HEK293 (cell line): ENCODE data around the gene IGFALS.

ENCODE experiments used
- CTCF ChIA-PET: fragments of 350-600 bp; formaldehyde crosslinking; extraction: SDS; loops from one replicate; lab custom pipeline; 2021; ENCODE audit warnings: antibody characterized with exemption; lab: Yijun Ruan, JAX
- POLR2A ChIA-PET: fragments of 300-600 bp; formaldehyde crosslinking; extraction: SDS; loops from one replicate; lab custom pipeline; 2020; ENCODE audit warnings: antibody characterized with exemption, inconsistent platforms; lab: Yijun Ruan, JAX
- H3K27ac ChIP-seq: fragments of 200-500 bp; sonication (Bioruptor generic); 2 replicates; pipeline ENCODE4 v1.5.1; 2014; ENCODE audit warnings: low read depth, low read length, control low read depth, inconsistent platforms; ENCODE audit errors: extremely low read depth
- H3K36me3 ChIP-seq, 2 experiments: fragments of 200-500 bp in 1 of 2; sonication (Bioruptor generic) in 1 of 2; 1 replicate in 1 of 2; 2 replicates in 1 of 2; pipeline ENCODE4 v1.5.1; 2014 to 2017; ENCODE audit warnings: inconsistent platforms in 2 of 2, low read length in 2 of 2; ENCODE audit not compliant: control insufficient read depth in 2 of 2, insufficient read depth in 1 of 2
- H3K4me1 ChIP-seq: fragments of 200-500 bp; sonication (Bioruptor generic); 2 replicates; pipeline ENCODE4 v1.5.1; 2014; ENCODE audit warnings: mild to moderate bottlenecking, low read length, inconsistent platforms; ENCODE audit not compliant: control insufficient read depth, insufficient read depth
- H3K4me3 ChIP-seq: 2 replicates; pipeline ENCODE4 v1.5.1; 2011; ENCODE audit warnings: low read depth, mild to moderate bottlenecking, control low read depth, low read length, moderate library complexity
- H3K9me3 ChIP-seq: fragments of 200-500 bp; sonication (Bioruptor generic); 2 replicates; pipeline ENCODE4 v1.5.1; 2014; ENCODE audit warnings: low read depth, low read length, inconsistent platforms; ENCODE audit not compliant: control insufficient read depth, insufficient read depth
- ATF2 ChIP-seq: fragments of 450-650 bp; formaldehyde crosslinking; IDR thresholded peaks from 2 replicates; pipeline ENCODE4 v1.5.1; 2016; ENCODE audit warnings: missing biosample characterization, missing genetic modification characterization, low read depth
- HOXA7 ChIP-seq: sonication (generic); formaldehyde crosslinking; IDR thresholded peaks from 2 replicates; pipeline ENCODE4 v1.8.1; 2022; ENCODE audit warnings: missing genetic modification reagents, borderline replicate concordance
- KLF10 ChIP-seq: fragments of 450-650 bp; IDR thresholded peaks from 2 replicates; pipeline ENCODE4 v1.5.1; 2018; ENCODE audit warnings: missing biosample characterization, mild to moderate bottlenecking, missing genetic modification characterization
- KLF9 ChIP-seq: fragments of 450-650 bp; formaldehyde crosslinking; IDR thresholded peaks from 2 replicates; pipeline ENCODE4 v1.5.1; 2016; ENCODE audit warnings: missing biosample characterization, missing genetic modification characterization, low read depth
- PRDM1 ChIP-seq: fragments of 450-650 bp; formaldehyde crosslinking; IDR thresholded peaks from 2 replicates; pipeline ENCODE4; 2016; ENCODE audit warnings: missing biosample characterization, missing genetic modification characterization
- ZBTB20 ChIP-seq: fragments of 450-650 bp; formaldehyde crosslinking; IDR thresholded peaks from 2 replicates; pipeline ENCODE4 v1.5.1; 2016; ENCODE audit warnings: missing biosample characterization, missing genetic modification characterization
- ZNF140 ChIP-seq: fragments of 450-650 bp; formaldehyde crosslinking; IDR thresholded peaks from 2 replicates; pipeline ENCODE4 v1.5.1; 2016; ENCODE audit warnings: missing biosample characterization, missing genetic modification characterization
- ZNF157 ChIP-seq: fragments of 450-650 bp; formaldehyde crosslinking; IDR thresholded peaks from 2 replicates; pipeline ENCODE4 v1.5.1; 2016; ENCODE audit warnings: missing biosample characterization, missing genetic modification characterization
- ZNF202 ChIP-seq: fragments of 450-650 bp; formaldehyde crosslinking; IDR thresholded peaks from 2 replicates; pipeline ENCODE4 v1.5.1; 2016; ENCODE audit warnings: missing biosample characterization, missing genetic modification characterization, borderline replicate concordance
- ZNF26 ChIP-seq: fragments of 450-650 bp; formaldehyde crosslinking; IDR thresholded peaks from 2 replicates; pipeline ENCODE4 v1.5.1; 2016; ENCODE audit warnings: missing biosample characterization, missing genetic modification characterization
- ZNF292 ChIP-seq: fragments of 450-650 bp; formaldehyde crosslinking; IDR thresholded peaks from 2 replicates; pipeline ENCODE4 v1.5.1; 2016; ENCODE audit warnings: low read depth, missing biosample characterization, missing genetic modification characterization, borderline replicate concordance
- ZNF311 ChIP-seq: fragments of 450-650 bp; formaldehyde crosslinking; IDR thresholded peaks from 2 replicates; pipeline ENCODE4 v1.5.1; 2017; ENCODE audit warnings: missing biosample characterization, missing genetic modification characterization, borderline replicate concordance
- ZNF324 ChIP-seq: fragments of 450-650 bp; formaldehyde crosslinking; IDR thresholded peaks from 2 replicates; pipeline ENCODE4 v1.5.1; 2016; ENCODE audit warnings: missing biosample characterization, missing genetic modification characterization
- ZNF362 ChIP-seq: fragments of 450-650 bp; formaldehyde crosslinking; IDR thresholded peaks from 2 replicates; pipeline ENCODE4 v1.5.1; 2016; ENCODE audit warnings: missing biosample characterization, missing genetic modification characterization
- ZNF37A ChIP-seq: fragments of 450-650 bp; IDR thresholded peaks from 2 replicates; pipeline ENCODE4 v1.5.1; 2018; ENCODE audit warnings: missing biosample characterization, missing genetic modification characterization
- ZNF416 ChIP-seq: fragments of 450-650 bp; formaldehyde crosslinking; IDR thresholded peaks from 2 replicates; pipeline ENCODE4 v1.5.1; 2016; ENCODE audit warnings: missing biosample characterization, missing genetic modification characterization
- ZNF423 ChIP-seq: fragments of 450-650 bp; formaldehyde crosslinking; IDR thresholded peaks from 2 replicates; pipeline ENCODE4 v1.5.1; 2016; ENCODE audit warnings: missing biosample characterization, missing genetic modification characterization
- ZNF501 ChIP-seq: fragments of 450-650 bp; formaldehyde crosslinking; IDR thresholded peaks from 2 replicates; pipeline ENCODE4 v1.5.1; 2016; ENCODE audit warnings: missing biosample characterization, missing genetic modification characterization
- ZNF513 ChIP-seq: fragments of 450-650 bp; IDR thresholded peaks from 2 replicates; pipeline ENCODE4 v1.5.1; 2018; ENCODE audit warnings: missing biosample characterization, missing genetic modification characterization
- ZNF580 ChIP-seq: fragments of 450-650 bp; formaldehyde crosslinking; IDR thresholded peaks from 2 replicates; pipeline ENCODE4 v1.5.1; 2016; ENCODE audit warnings: missing biosample characterization, missing genetic modification characterization
- ZNF629 ChIP-seq: fragments of 450-650 bp; formaldehyde crosslinking; IDR thresholded peaks from 2 replicates; pipeline ENCODE4 v1.5.1; 2017; ENCODE audit warnings: missing biosample characterization, missing genetic modification characterization
- ZNF664 ChIP-seq: fragments of 450-650 bp; formaldehyde crosslinking; IDR thresholded peaks from 2 replicates; pipeline ENCODE4 v1.5.1; 2016; ENCODE audit warnings: missing biosample characterization, missing genetic modification characterization
- ZNF776 ChIP-seq: fragments of 450-650 bp; formaldehyde crosslinking; IDR thresholded peaks from 2 replicates; pipeline ENCODE4 v1.5.0; 2017; ENCODE audit warnings: missing biosample characterization, missing genetic modification characterization, borderline replicate concordance

The IGFALS gene

GRCh38 chr16:1762196-1762878 lies 31.2 kb downstream of the IGFALS start:
- POLR2A ChIA-PET, result no interaction called here
- peaks cover 0 to 88% of the 10 kb centered on the region in 2 experiments; a peak in 1 of 3 replicates for H3K36me3 ChIP-seq
- H3K27ac ChIP-seq, result no peak overlapping the region
- TF ChIP-seq ZNF324 (tag by site-specific recombination), result no peak
- no peak for TF ChIP-seq ZNF776 (tag by site-specific recombination)
- TF ChIP-seq ZNF664 (tag by site-specific recombination), result no peak
- no peak for TF ChIP-seq ZNF26 (tag by site-specific recombination)
- no peak for TF ChIP-seq ZNF513 (tag by site-specific recombination)
- TF ChIP-seq ZNF423, result no peak
- TF ChIP-seq, all 188 proteins: peak for 0
- H3K4me3 ChIP-seq, result no peak overlapping the region
- CTCF ChIA-PET, result interaction anchor here (0.6 kb wide), 1 partner anchor 44 kb away, joined by 5 read pairs; no protein-coding TSS in a partner anchor
- H3K4me1 ChIP-seq, result no peaks in the 10 kb centered on the region
- H3K9me3 ChIP-seq, result no peaks in the 10 kb centered on the region

GRCh38 chr16:1761751-1762150 lies 31.8 kb downstream of the IGFALS start:
- Histone ChIP-seq H3K9me3 (no peaks in the 10 kb centered on the region), H3K36me3 (peaks cover 0 to 83% of the 10 kb centered on the region in 2 experiments; a peak in 1 of 3 replicates), H3K4me1 (no peaks in the 10 kb centered on the region)
- CTCF ChIA-PET, result interaction anchor here (0.7 kb wide), 1 partner anchor 104 kb away, joined by 3 read pairs; no protein-coding TSS in a partner anchor
- POLR2A ChIA-PET, result no interaction called here
- TF ChIP-seq ATF2 (tag by site-specific recombination), result no peak
- no peak for TF ChIP-seq PRDM1 (tag by site-specific recombination)
- TF ChIP-seq, all 188 proteins: peak for 0
- no peak overlapping the region for H3K27ac ChIP-seq
- no peak overlapping the region for H3K4me3 ChIP-seq

GRCh38 chr16:1760911-1761310 lies 32.6 kb downstream of the IGFALS start:
- Histone ChIP-seq H3K27ac (no peak overlapping the region), H3K4me1 (no peaks in the 10 kb centered on the region), H3K9me3 (no peaks in the 10 kb centered on the region), H3K36me3 (peaks cover 0 to 76% of the 10 kb centered on the region in 2 experiments; a peak in 1 of 3 replicates), H3K4me3 (no peak overlapping the region)
- TF ChIP-seq ZNF580 (tag by site-specific recombination) (no peak), ZNF311 (tag by site-specific recombination) (no peak), ZNF140 (tag by site-specific recombination) (no peak), ZNF37A (tag by site-specific recombination) (no peak), ZNF416 (tag by site-specific recombination) (no peak), ZBTB20 (tag by site-specific recombination) (no peak), ZNF501 (tag by site-specific recombination) (no peak), ZNF629 (no peak), HOXA7 (CRISPR knock-in tag) (no peak), ZNF157 (no peak), ZNF362 (tag by site-specific recombination) (no peak), ZNF292 (tag by site-specific recombination) (no peak), KLF9 (tag by site-specific recombination) (no peak), ZNF202 (tag by site-specific recombination) (no peak), KLF10 (tag by site-specific recombination) (no peak)
- ChIA-PET CTCF (interaction anchor here (0.7 kb wide), 1 partner anchor 103 kb away, joined by 3 read pairs; no protein-coding TSS in a partner anchor), POLR2A (interaction anchor here (0.9 to 1.0 kb wide), 2 partner anchors 9 to 12 kb away, joined by 3 read pairs; partner anchors contain the start of genes EME2 and MRPS34)
